ENCODE measurements around the gene MADD. TPM values are rescaled to one million over a fixed set of nuclear protein-coding genes. Genes with fewer than 3 reads are reported as not detected.

MADD gene
- total RNA-seq, 1 donor from 2014 or later: 67.2 TPM

GRCh38 chr11:47342036-47342803, 72.3 kb downstream of the MADD start:
- no peak overlapping the region for H3K27ac Mint-ChIP-seq (ENCODE audit: unreplicated experiment)
- no peak for DNase-seq (ENCODE audit: extremely low spot score, unreplicated experiment)

GRCh38 chr11:47342854-47343253, 72.9 kb downstream of the MADD start:
- Mint-ChIP-seq H3K4me3 (ENCODE audit: unreplicated experiment) (no peak overlapping the region), H3K27me3 (ENCODE audit: unreplicated experiment) (no peaks in the 10 kb centered on the region), H3K4me1 (ENCODE audit: unreplicated experiment) (no peaks in the 10 kb centered on the region), H3K27ac (ENCODE audit: unreplicated experiment) (no peak overlapping the region), H3K9me3 (ENCODE audit: unreplicated experiment) (no peaks in the 10 kb centered on the region), H3K36me3 (ENCODE audit: unreplicated experiment) (no peaks in the 10 kb centered on the region)
- TF ChIP-seq CTCF (IDR thresholded peaks at IDR 0.05): no peak
- DNase-seq (ENCODE audit: extremely low spot score, unreplicated experiment): no peak

More at GRCh38 chr11:47342036-47342803, 72.3 kb downstream of the MADD start:
- no peak for TF ChIP-seq CTCF (IDR thresholded peaks at IDR 0.05)
- no peaks in the 10 kb centered on the region for H3K9me3 Mint-ChIP-seq (ENCODE audit: unreplicated experiment)
- H3K36me3 Mint-ChIP-seq (ENCODE audit: unreplicated experiment): no peaks in the 10 kb centered on the region
- H3K27me3 Mint-ChIP-seq (ENCODE audit: unreplicated experiment): no peaks in the 10 kb centered on the region
- no peak overlapping the region for H3K4me3 Mint-ChIP-seq (ENCODE audit: unreplicated experiment)
- H3K4me1 Mint-ChIP-seq (ENCODE audit: unreplicated experiment): no peaks in the 10 kb centered on the region

GRCh38 chr11:47345890-47346563, 76.1 kb downstream of the MADD start:
- Mint-ChIP-seq H3K9me3 (ENCODE audit: unreplicated experiment) (no peaks in the 10 kb centered on the region), H3K4me1 (ENCODE audit: unreplicated experiment) (no peaks in the 10 kb centered on the region), H3K27me3 (ENCODE audit: unreplicated experiment) (no peaks in the 10 kb centered on the region), H3K36me3 (ENCODE audit: unreplicated experiment) (no peaks in the 10 kb centered on the region), H3K27ac (ENCODE audit: unreplicated experiment) (no peak overlapping the region), H3K4me3 (ENCODE audit: unreplicated experiment) (no peak overlapping the region)
- TF ChIP-seq CTCF (IDR thresholded peaks at IDR 0.05): no peak
- DNase-seq (ENCODE audit: extremely low spot score, unreplicated experiment): no peak

GRCh38 chr11:47347137-47347536, 77.2 kb downstream of the MADD start:
- H3K9me3 Mint-ChIP-seq (ENCODE audit: unreplicated experiment): no peaks in the 10 kb centered on the region
- DNase-seq (ENCODE audit: extremely low spot score, unreplicated experiment): no peak
- no peaks in the 10 kb centered on the region for H3K4me1 Mint-ChIP-seq (ENCODE audit: unreplicated experiment)
- H3K27ac Mint-ChIP-seq (ENCODE audit: unreplicated experiment): no peak overlapping the region
- H3K27me3 Mint-ChIP-seq (ENCODE audit: unreplicated experiment): no peaks in the 10 kb centered on the region
- no peak for TF ChIP-seq CTCF (IDR thresholded peaks at IDR 0.05)
- no peak overlapping the region for H3K4me3 Mint-ChIP-seq (ENCODE audit: unreplicated experiment)
- H3K36me3 Mint-ChIP-seq (ENCODE audit: unreplicated experiment): no peaks in the 10 kb centered on the region

GRCh38 chr11:47348131-47348802, 78.3 kb downstream of the MADD start:
- no peak for TF ChIP-seq CTCF (IDR thresholded peaks at IDR 0.05)
- Mint-ChIP-seq H3K4me3 (ENCODE audit: unreplicated experiment) (no peak overlapping the region), H3K36me3 (ENCODE audit: unreplicated experiment) (no peaks in the 10 kb centered on the region), H3K27ac (ENCODE audit: unreplicated experiment) (no peak overlapping the region), H3K4me1 (ENCODE audit: unreplicated experiment) (no peaks in the 10 kb centered on the region), H3K27me3 (ENCODE audit: unreplicated experiment) (no peaks in the 10 kb centered on the region), H3K9me3 (ENCODE audit: unreplicated experiment) (no peaks in the 10 kb centered on the region)
- DNase-seq (ENCODE audit: extremely low spot score, unreplicated experiment): no peak
